Osteoblast (primary cell): ENCODE measurements around the gene PYROXD2. TPM values are rescaled to one million over a fixed set of nuclear protein-coding genes. Genes with fewer than 3 reads are reported as not detected.
A peak's percentile ranks its signal among the peaks of the same experiment; 100 is the strongest.

Source experiments
- DNase-seq: peaks from one replicate; pipeline ENCODE4 v3.0.0; 2011; ENCODE audit warnings: low spot score, mixed read lengths; ENCODE audit not compliant: insufficient read length; ENCODE audit errors: missing footprints
- H2AFZ ChIP-seq: 2 replicates; pipeline ENCODE4 v1.6.0; 2011; ENCODE audit warnings: mild to moderate bottlenecking, low read length
- H3K27ac ChIP-seq: 2 replicates; pipeline ENCODE4 v1.5.1; 2011; ENCODE audit warnings: mild to moderate bottlenecking, low read depth, low read length, moderate library complexity
- H3K27me3 ChIP-seq: 2 replicates; pipeline ENCODE4 v1.6.0; 2012; ENCODE audit warnings: mild to moderate bottlenecking, control low read depth, inconsistent platforms, low read length, moderate library complexity; ENCODE audit not compliant: insufficient read depth
- H3K36me3 ChIP-seq: 2 replicates; pipeline ENCODE4 v1.5.1; 2011; ENCODE audit warnings: mild to moderate bottlenecking, low read length, control low read depth, moderate library complexity; ENCODE audit not compliant: insufficient read depth
- H3K4me1 ChIP-seq: 2 replicates; pipeline ENCODE4 v1.5.1; 2011; ENCODE audit warnings: mild to moderate bottlenecking, low read length, control low read depth, moderate library complexity; ENCODE audit not compliant: insufficient read depth
- H3K4me2 ChIP-seq: 2 replicates; pipeline ENCODE4 v1.6.0; 2011; ENCODE audit warnings: mild to moderate bottlenecking, low read length; ENCODE audit not compliant: insufficient read depth
- H3K4me3 ChIP-seq: fragments of 200-600 bp; sonication (generic); 3 replicates; pipeline ENCODE4 v1.5.1; 2012; ENCODE audit warnings: mild to moderate bottlenecking, low read length, inconsistent platforms; ENCODE audit not compliant: insufficient read depth
- H3K79me2 ChIP-seq: 2 replicates; pipeline ENCODE4 v1.6.0; 2012; ENCODE audit warnings: mild to moderate bottlenecking, low read length, control low read depth, inconsistent platforms; ENCODE audit not compliant: insufficient read depth
- H3K9me3 ChIP-seq: 2 replicates; pipeline ENCODE4 v1.5.1; 2011; ENCODE audit warnings: low read depth, low read length, control low read depth
- H4K20me1 ChIP-seq: 2 replicates; pipeline ENCODE4 v1.6.0; 2012; ENCODE audit warnings: mild to moderate bottlenecking, low read length, control low read depth; ENCODE audit not compliant: insufficient read depth
- CTCF ChIP-seq: IDR thresholded peaks from 2 replicates; pipeline ENCODE4 v1.5.1; 2011; ENCODE audit warnings: mild to moderate bottlenecking, low read depth, low read length, moderate library complexity; ENCODE audit errors: extremely low read depth
- total RNA-seq: library from RNA; depleted of rRNA; stranded (reverse); fragments of >200 nt; gene quantifications from 2 replicates; pipeline ENCODE4 v1.2.3, GENCODE V29; 2012

Gene PYROXD2
- total RNA-seq, 1 donor: 11.6 TPM

GRCh38 chr10:98433881-98434732, 19.1 kb upstream of the PYROXD2 start:
- H3K4me3 ChIP-seq: no peak overlapping the region
- H3K27ac ChIP-seq: no peak overlapping the region
- no peaks in the 10 kb centered on the region for H3K79me2 ChIP-seq
- peaks cover 6% of the 10 kb centered on the region for H3K4me1 ChIP-seq
- H3K4me2 ChIP-seq: no peak overlapping the region
- TF ChIP-seq CTCF: no peak
- peaks cover 59% of the 10 kb centered on the region for H3K36me3 ChIP-seq
- H3K9me3 ChIP-seq: no peaks in the 10 kb centered on the region
- no peaks in the 10 kb centered on the region for H4K20me1 ChIP-seq
- H3K27me3 ChIP-seq: no peaks in the 10 kb centered on the region
- H2AFZ ChIP-seq: no peak overlapping the region
- DNase-seq: peak; percentile 50

GRCh38 chr10:98433371-98433770, 18.4 kb upstream of the PYROXD2 start:
- no peak for DNase-seq
- Histone ChIP-seq H3K79me2 (no peaks in the 10 kb centered on the region), H3K9me3 (no peaks in the 10 kb centered on the region), H3K27me3 (no peaks in the 10 kb centered on the region), H3K27ac (no peak overlapping the region), H3K4me2 (no peak overlapping the region), H4K20me1 (no peaks in the 10 kb centered on the region), H3K4me1 (peaks cover 6% of the 10 kb centered on the region), H3K4me3 (no peak overlapping the region), H2AFZ (no peak overlapping the region), H3K36me3 (peaks cover 59% of the 10 kb centered on the region)
- no peak for TF ChIP-seq CTCF

- Histone ChIP-seq H4K20me1 (no peaks in the 10 kb centered on the region), H3K27ac (no peak overlapping the region), H3K36me3 (peaks cover 59% of the 10 kb centered on the region), H3K79me2 (no peaks in the 10 kb centered on the region), H3K9me3 (no peaks in the 10 kb centered on the region), H2AFZ (no peak overlapping the region), H3K4me2 (no peak overlapping the region), H3K4me3 (no peak overlapping the region), H3K27me3 (no peaks in the 10 kb centered on the region), H3K4me1 (peaks cover 6% of the 10 kb centered on the region)
- no peak for TF ChIP-seq CTCF
- DNase-seq: no peak
These were observed 17.3 kb upstream of the PYROXD2 start for GRCh38 chr10:98432330-98432729.

GRCh38 chr10:98431016-98431415, 16.0 kb upstream of the PYROXD2 start:
- Histone ChIP-seq H3K4me2 (no peak overlapping the region), H3K9me3 (no peaks in the 10 kb centered on the region), H3K27ac (no peak overlapping the region), H2AFZ (no peak overlapping the region), H3K4me1 (peaks cover 6% of the 10 kb centered on the region), H4K20me1 (no peaks in the 10 kb centered on the region), H3K4me3 (no peak overlapping the region), H3K27me3 (no peaks in the 10 kb centered on the region), H3K36me3 (peaks cover 59% of the 10 kb centered on the region), H3K79me2 (no peaks in the 10 kb centered on the region)
- DNase-seq: no peak
- no peak for TF ChIP-seq CTCF
